ENCODE measurements around the gene IKBKE.
A peak's percentile ranks its signal among the peaks of the same experiment; 100 is the strongest.

The IKBKE gene

DNA sequence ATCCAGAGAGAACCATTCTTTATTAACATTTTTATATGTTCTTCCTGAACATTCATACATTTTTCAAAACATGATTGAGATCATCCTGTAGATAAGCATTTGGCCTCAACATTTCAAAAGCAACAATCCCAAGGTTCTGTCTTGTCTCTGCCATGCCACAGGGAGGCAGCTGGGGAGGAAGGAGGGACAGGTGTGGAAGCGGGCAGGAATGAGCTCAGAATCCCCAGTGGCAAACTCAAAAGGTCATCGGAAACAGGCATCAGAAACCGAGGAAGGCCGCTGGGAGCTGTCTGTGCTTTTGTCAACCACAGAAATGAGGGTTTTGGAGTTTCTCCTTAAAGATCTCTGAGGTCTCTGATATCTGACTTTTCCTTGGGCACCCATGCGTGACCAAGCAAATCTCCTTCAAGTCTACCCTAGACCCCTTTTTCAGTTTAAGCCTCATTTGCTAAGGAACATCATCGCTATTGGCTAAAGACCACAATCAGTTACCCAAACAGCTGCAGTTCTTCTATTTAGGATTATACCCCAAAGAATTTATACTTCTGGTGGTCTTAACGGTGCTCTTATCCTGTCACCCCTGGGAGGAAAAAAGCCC, 71.1 kb downstream of the IKBKE start:
- no peak for DNase-seq (ENCODE audit: low read depth)

DNA sequence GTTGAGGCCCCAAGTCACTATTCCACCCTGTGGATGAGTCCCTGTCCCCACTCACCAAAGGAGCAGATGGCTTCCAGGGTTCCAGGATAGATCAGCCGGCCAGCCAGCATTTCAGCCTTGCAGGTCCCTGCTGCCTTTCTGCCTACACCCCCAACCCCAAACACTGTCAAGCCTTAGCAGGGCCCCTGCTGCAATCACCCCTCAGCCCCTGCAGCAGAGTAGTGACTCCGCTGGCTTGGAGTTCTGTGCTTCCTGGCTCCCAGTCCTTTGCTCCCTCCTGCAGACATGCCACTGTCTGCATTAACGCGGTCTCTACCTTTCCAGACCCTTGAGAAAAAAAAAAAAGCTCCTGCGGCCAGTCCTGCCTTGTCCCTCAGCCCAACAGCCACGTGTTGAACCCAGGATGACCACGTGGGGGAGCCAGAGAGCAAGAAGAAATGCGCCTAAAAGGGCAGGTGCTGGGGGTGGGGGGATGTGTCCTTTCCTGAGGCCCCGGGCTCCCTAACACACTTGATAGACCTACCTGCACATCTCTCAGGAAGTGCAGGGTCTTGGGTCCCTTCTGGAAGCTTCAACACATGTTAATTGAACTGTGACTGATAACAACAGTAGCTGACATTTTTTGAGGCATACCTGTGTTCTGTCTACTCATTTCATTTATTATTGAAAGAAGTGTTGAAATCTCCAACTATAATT, 74.4 kb downstream of the IKBKE start:
- DNase-seq (ENCODE audit: low read depth), result peak; percentile 58

DNA sequence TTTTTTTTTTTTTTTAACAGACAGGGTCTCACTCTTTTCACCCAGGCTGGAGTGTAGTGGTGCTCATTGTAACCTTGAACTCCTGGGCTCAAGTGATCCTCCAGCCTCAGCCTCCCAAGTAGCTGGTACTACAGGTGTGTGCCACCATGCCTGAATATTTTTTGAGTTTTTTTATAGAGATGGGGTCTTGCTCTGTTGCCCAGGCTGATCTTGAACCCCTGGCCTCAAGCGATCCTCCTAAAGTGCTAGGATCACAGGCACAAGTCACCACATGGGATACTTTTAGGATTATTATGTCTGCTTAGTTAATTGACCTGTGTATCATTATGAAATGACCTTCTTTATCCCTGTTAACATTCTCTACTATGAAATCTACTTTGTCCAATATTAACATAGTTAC, 75.1 kb downstream of the IKBKE start:
- DNase-seq (ENCODE audit: low read depth), result no peak
